HG03432 (cell line): ENCODE results near the gene TMEM59L.

Experiments used
- ATAC-seq: cut with Tn5 transposase; IDR thresholded peaks from one replicate; pipeline ENCODE4 v1.9.1; 2021; ENCODE audit warnings: mild to moderate bottlenecking, moderate library complexity; ENCODE audit not compliant: unreplicated experiment

TMEM59L gene

DNA sequence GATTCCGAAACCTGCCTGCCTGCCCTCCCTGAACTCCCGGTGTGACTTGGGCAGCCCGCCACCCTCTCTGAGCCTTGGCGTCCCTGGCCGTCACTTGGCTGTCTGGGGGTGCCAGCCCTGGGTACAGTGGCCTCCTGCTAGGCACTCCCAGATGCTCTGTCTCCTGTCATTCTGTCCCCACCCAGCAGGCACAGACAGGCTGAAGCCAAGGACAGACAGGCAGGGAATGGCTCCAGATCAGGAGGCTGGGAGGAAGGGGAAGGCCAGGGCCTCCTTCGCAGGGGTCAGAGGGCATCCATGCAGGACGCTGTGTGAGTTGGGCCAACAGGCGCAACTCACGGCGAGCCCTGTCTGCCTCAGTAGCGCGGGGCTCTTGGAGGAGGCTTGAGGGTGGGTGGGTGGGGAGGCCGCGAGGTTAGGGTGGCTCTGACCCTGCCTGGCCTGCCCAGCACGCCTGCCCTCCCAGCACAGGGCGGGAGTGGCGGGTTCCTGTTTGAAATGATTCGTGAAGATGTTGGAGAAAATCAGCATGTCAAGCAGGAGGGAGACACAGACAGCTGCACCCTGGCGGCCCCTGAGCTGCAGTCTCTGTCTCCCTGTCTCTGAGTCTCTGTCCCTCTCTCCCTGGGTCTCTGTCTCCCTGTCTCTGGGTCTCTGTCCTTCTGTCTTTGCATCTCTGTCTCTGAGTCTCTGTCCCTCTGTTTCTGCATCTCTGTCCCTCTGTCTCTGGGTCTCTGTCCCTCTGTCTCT is 43.8 kb downstream of the TMEM59L start:
- no peak for ATAC-seq

- peak; percentile 48 for ATAC-seq
Observed at GRCh38 chr19:18657590-18658365, 45.1 kb downstream of the TMEM59L start.

GRCh38 chr19:18658366-18658855 is 45.7 kb downstream of the TMEM59L start:
- no peak for ATAC-seq

GRCh38 chr19:18659281-18660050 is 46.8 kb downstream of the TMEM59L start:
- ATAC-seq, result no peak

DNA sequence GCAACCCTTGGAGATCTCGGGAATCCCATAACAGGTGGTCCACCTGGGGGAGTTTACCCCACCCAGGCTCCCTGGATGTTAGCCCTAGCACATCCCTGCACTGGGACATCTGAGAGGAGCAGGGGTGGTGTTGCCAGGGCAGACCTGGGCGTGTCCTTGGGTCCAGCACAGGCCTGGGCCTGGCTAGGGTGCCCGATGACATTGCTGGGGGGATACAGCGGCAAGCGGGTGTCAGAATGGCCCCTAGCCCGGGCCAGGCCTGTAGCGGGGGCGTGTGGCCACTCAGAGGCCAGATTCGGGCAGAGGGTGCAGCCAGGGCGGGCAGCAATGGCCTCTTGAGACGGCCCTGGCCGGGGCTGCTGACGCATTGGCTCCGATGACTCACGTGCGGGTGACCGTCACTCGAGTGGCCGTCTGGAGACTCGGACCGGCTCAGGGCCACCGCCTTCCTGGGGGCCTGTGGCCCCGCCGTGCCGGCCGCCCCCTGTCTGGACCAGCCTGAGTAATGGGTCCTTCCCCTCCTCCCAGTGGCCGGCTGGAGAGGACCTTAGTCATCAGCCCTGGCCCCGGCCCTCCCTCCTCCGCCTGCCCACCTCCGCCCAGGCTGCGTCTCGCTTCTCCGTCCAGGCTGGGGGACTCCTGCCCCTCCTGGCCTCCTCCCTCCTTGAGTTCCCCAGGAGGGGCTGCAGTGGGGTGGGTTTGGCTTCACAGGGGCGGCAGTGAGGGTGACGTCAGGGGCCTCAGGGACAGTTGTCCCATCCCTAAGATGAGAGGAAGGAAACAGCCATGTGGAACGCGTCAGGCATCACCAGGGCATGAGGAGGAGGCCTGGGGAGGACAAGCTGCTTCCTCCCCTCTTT is 47.6 kb downstream of the TMEM59L start:
- ATAC-seq, result no peak

DNA sequence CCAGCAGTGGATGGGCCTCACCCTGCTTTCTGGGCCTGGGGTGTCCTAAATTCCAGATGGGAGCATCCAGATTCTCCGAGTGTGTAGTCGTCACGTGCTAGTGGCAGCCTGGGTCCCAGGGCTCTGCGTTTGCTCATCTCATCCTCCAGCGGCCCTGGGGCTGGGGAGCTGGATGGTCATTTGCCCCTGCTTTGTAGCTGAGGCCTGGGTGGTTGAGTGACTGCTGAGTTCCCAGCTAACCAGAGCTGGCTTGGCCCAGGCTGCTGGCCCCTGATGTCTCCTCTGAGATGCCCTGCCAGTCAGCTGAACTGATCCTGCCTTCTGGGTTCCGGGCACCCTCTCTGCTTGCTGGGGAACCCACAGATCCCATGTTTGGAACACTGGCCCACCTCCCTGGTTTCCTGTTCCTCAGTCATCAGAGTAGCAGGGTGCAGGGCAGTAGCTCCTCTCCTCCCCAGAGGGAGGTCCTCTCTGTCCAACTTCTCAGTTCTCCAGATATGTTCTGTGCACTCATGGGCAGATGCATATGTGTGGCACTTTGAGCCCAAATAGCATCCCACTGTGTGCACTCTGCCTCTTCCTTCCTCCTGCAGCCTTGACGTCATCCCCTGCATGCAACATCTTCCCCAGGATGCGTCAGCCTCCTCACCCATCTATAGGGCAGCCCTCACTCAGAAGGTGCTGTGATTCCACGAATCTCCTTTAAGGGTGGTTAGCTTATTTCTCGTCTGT is 48.4 kb downstream of the TMEM59L start:
- ATAC-seq, result no peak

GRCh38 chr19:18662972-18663732 is 50.5 kb downstream of the TMEM59L start:
- no peak for ATAC-seq

GRCh38 chr19:18663940-18664530 is 51.4 kb downstream of the TMEM59L start:
- ATAC-seq, result no peak

DNA sequence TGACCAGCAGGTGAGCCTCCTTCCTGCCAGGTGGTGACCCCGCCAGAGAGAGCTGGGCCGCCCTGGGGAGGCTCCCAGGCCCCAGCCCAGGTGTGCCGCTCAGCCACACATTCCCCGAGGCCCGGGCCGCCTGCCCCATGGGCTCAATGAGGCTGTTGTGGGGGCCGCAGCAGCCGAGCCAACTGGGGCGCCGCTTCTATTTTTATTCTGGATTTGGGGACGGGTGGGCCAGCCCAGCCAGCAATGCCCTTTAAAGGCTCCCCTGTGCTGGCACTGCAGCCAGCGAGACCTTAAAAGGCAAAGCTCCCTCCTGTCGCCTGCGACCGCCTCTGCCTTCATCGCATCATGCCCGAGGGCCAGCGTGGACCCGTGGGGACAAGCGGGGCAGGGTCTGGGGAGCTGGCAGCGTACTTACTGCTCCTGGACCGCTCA is 53.1 kb downstream of the TMEM59L start:
- no peak for ATAC-seq

DNA sequence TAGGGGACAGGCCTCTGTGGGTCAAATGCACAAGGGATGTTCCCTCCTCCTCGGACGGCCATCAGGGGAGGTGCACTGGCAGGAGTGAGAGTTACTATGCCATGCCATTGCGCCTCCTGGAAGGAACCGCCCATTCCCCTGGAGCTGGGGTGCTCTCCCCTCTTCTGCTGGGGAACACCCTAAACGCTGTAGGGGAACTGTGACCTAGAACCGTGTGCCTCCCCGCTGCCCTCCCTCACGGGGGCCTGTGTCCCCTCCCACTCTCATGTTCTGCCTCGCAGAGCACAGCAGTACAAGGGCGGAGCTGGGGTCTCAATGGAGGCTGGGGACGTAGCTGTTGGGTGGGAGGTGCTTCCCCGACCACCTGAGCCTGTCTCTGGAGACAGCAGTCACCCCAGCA is 53.6 kb downstream of the TMEM59L start:
- ATAC-seq, result no peak

GRCh38 chr19:18666784-18667183 is 54.1 kb downstream of the TMEM59L start:
- ATAC-seq, result no peak

GRCh38 chr19:18667531-18668251 is 55.0 kb downstream of the TMEM59L start:
- no peak for ATAC-seq

DNA sequence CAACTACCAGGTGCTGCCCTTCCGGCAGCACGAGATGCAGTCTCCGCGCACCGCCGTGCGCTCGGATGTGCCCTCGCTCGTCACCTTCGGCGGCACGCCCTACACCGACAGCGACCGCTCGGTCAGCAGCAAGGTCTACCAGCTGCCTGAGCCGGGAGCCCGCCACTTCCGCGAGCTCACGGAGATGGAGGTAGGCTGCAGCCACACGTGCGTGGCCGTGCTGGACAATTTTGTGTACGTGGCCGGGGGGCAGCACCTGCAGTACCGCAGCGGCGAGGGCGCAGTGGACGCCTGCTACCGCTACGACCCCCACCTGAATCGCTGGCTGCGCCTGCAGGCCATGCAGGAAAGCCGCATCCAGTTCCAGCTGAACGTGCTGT is 55.6 kb downstream of the TMEM59L start:
- ATAC-seq, result no peak

- ATAC-seq, result no peak
Observed at GRCh38 chr19:18668744-18669523, 56.3 kb downstream of the TMEM59L start.

DNA sequence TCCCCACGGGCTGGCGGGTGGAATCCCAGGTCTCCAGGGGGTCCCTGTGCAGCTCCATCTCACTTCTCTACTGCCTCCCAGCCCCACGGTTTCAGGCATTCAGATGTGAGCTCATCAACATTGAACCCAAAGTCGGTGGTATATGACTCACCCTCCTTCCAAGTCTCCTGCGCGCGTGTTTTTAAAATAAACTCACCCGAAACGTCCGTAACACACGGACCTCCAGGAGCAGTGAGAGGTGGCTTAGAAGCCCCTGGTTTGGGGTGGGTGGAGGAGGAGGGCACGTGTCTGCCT is 56.8 kb downstream of the TMEM59L start:
- ATAC-seq, result no peak

DNA sequence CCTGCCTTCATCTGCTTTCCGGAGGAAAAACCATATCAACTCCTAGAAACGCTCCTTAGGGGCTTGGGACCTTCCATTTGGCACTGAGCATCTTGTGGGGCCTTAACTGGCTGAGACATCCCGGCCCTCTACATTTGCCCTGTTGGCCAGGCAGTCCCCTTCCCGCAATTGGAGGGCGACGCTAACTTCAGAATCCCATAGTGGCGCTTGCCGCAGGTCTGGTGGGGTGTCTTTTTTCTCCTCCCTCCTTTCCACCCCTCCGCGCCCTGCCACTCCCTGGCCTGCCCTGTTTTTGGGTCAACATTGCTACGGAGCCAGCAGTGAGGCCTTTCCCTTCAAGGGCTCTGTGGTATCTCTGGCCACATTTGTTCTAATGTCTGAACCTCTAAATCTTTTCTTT is 57.2 kb downstream of the TMEM59L start:
- no peak for ATAC-seq

DNA sequence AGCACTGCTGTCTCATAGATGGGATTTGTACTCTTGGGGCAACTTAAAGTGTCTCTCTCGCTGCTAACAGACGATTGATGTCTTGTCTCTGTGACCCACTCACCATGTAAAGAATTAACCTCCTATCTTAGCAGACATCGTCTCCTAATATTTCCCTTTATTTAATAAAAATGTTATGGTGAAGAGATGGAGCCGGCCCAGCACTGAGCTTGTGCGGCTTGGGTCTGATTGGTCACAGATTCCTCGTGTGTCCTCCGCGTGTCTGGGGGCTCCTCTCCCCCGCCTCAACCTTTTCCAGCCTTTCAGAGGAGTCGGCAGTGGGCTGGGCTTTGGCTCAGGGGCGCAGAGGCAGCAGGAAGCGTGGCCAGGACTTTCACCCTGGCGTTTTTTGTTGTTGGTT is 57.6 kb downstream of the TMEM59L start:
- no peak for ATAC-seq
